HG03159 (cell line): ENCODE measurements around the gene DYRK1A.

Source experiments
- ATAC-seq: cut with Tn5 transposase; IDR thresholded peaks from one replicate; pipeline ENCODE4 v1.9.1; 2021; ENCODE audit warnings: mild to moderate bottlenecking, moderate library complexity; ENCODE audit not compliant: unreplicated experiment

The DYRK1A gene

DNA sequence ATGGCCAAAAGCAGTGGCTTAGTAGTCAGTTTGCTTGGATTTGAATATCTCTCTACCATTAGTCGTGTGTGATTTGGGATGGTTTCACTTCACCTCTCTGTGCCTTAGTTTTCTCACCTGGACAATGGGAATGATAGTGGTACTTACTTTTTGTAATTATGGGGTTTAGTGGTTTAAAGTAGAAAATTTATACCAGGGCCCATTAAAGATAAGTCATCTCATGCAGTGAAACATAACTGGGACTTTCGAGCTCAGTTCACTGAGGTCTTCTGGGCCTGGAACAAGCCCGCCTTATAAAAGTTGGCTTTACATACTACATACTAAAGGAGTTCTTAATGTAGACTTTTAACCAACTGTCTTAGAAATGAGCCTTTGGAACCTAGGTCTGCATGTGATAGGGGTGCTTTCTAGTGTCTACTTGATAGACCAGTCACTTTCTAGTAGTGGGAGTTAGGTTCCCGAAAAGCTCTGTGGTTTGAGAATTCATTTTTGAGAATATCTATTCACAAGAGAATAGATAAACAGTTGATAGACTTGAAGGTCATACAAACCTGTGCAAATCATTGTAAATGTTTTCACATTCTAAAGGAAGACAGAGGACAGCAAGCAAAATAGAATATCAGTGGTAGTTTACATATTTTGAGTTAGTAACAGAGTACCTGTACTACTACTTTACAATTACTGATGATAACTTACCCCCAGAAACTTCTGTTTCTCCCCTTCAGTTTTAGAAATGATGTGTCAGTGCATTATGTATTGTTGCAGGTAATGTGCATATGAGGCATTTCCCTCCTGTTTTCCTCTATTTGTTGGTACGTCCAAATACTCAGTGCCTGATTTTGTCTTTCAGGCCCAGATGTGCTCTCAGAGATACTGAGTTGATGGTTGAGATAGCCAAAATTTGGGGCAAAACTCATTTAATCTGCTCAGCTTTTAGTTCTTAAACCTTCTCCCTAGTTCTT lies 48.0 kb downstream of the DYRK1A start:
- no peak for ATAC-seq

DNA sequence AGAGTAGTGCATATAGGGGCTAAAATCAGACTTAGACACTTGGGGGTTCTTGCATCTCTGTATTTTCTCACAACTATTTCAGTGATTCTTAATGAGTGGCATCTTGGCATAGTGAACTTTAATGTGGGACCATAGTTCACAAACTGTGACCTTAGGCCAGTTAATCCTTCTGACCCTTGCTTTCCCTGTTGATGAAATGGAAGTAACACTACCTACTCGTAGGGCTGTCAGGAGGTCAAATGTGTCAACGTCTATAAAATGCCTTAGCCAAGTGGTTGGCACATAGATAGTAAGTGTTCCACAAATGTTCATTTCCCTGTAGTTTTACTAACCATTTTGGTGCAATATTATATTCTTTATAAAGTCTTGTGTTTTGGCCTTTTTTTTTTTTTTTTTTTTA lies 49.4 kb downstream of the DYRK1A start:
- ATAC-seq = no peak

DNA sequence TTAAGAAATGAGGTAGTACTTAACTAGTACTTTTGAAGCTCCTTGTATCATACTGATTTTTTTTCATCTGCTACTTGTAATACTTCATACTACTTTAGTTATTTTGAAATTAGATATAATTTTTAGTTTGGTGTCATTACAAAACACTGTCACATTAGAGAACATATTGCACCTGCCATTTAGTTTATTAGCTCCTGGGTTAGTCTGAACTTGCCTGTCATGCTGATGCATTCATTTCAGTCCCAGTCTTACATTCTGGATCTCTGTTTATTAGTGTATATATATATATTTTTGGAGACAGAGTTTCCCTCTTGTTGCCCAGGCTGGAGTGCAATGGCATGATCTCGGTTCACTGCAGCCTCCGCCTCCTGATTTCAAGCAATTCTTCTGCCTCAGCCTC lies 50.3 kb downstream of the DYRK1A start:
- ATAC-seq = no peak

DNA sequence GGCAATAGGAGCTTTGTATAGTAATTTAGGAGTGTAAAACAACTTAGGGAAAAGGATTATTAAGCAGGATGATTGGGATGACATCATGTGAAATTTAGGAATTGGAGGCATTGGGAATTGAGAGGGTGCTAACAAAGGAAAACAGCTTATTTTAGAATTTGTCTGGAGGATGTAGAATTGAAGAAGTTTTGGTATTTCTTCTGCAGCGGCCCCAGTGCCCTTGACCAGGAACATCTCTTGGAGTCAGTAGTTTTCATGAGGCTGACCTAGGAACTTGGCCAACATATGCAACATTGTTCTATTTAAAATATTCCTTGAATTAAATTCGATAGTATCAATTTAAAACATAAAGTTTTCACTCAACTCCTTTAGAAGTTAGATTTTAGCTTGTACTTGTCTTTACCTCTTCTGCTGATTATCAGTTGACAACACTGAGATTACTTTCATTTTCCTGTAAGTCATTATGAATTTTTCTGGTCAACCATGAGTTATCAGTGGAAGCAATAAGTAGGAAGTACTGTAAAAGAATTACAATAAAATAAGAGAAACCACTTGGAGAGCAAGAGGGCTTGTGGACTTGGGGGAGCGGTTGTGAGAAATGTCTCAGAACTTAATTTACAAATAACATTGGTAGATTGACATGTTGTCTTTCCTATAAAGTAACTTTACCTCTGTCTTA lies 52.8 kb downstream of the DYRK1A start:
- ATAC-seq = no peak

DNA sequence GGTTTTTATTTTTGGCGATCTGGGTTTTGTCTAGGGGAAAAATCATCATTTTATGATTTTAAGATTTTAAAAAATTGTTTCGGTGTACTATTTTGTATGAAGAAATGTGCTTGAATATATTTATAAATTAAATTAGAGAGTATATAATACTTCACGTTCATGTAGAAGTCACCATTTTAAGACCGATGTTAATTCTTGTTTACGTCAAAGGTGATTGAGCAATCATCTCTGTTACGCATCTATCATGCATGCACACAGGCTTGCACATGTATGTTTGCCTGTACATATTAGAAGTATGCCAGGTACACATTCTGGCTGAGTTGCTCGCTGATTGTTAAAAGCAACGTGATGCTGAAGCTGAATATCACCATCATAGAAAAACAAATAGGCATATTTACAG lies 54.7 kb downstream of the DYRK1A start:
- no peak for ATAC-seq

DNA sequence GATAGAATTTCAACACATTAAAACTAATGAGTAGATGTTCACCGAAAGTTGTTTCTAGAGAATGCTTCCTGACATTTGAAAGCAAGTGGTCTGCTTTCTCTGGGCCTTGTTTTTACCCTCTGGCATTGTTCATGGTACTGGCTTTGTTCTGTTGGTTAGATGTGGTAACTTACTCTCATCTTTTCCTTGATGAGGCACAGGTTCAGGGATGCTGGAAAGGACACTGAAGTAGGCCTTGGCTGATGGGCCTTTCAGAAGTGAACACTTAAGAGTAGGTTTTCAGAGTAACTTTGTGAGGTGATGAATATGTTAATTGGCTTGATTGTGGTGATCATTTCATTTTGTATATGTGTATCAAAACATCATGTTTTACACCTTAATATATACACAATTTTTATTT lies 55.8 kb downstream of the DYRK1A start:
- no peak for ATAC-seq

DNA sequence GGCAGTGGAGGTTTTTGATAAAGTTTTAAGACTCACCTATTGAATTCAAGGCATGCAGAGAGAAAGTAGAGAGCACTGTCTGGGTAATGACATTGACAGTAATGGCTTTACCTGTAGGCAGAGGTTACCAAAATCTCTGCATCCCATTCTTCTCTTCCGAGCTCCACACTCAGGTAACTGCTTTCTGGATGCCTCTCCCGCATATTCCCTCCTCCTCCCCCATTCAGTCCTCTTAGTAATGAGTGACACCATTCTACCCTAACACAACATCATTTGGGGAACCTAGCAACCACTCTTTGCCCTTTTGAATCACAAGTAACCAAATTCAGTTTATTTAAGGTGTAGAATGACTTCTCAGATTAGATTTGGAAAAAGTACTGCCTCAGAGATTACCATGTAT lies 56.5 kb downstream of the DYRK1A start:
- ATAC-seq = no peak

DNA sequence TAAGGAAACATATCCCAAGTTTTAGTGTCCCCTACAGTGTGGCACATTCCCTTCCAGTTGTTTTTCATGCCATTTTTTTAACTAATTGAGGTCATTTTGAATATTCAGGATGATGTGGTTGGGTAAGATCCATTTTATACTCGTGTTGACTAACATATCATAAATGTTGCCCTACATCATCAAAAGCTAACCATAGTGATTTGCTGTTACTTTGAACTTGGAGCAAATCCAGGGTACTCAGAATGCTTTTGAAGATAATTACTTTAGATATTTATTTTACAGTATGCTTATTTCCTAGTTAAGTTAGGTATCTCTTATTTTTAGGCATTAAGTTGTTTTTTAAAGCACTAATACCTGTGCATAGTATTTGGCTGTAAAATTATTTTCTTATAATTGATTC lies 57.8 kb downstream of the DYRK1A start:
- no peak for ATAC-seq

DNA sequence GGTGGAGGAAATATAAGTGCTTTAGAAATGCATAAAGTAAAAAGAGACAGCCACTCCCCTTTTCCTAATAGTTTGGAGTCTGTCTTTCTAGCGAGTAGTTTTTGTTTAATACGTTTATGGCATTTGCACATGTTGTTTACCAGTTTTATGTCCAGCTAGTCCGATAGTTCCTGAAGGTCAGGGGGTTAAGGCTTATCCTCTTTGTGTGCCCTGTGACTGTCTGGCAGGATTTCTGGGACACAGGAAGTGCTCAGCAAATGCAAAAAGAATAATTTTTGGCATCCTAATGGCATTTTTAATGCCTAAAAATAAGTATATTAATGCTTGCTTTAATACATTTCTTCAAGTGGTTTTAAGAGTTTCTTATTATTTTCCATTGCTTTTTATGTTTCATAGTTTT lies 58.4 kb downstream of the DYRK1A start:
- no peak for ATAC-seq

DNA sequence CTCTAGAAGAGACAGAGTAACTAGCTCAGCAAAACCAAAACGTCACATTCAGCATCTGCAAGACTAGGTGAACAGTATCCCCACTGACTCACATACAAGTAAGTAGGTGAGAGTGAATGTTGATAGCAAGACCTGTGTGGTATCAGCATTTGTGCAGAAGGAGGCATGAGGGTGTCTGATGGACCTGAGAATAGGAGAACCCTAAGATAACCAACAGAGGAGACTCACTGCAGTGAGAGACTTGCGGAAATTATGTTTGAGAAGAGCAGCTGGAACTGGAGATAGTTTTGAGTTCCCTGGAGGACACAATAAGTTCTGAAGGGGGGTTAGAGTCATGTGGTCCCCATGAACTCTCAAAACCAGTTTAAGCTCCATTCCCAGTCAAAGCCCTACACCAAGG lies 59.1 kb downstream of the DYRK1A start:
- ATAC-seq = no peak

DNA sequence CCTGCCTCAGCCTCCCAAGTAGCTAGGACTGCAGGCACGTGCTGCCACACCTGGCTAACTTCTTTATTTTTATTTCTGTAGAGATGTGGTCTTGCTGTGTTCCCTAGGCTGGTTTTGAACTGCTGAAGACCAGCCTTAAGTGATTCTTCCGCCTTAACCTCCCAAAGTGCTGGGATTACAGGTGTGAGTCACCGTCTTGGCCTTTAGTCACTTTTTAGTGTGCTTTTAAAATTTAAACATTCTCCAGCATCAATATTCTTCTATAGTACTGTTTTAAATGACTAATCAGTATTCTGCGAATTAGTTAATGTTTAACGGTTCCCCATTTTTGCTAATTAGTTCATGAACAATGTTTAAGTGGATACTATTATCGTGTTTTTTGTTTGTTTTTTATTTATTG lies 60.6 kb downstream of the DYRK1A start:
- ATAC-seq = no peak

DNA sequence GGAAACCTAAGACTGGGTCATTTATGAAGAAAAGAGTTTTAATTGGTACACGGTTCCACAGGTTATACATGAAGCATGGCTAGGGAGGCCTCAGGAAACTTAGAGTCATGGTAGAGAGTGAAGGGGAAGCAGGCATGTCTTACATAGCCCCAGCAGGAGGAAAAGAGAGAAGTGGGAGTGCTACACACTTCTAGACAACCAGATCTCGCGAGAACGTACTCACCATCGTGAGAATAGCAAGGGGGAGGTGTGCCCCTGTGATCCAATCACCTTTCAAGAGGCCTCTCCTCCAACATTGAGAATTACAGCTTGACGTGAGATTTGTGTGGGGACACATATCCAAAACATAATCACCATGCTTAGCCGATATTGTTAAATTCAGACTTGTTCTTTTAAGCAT lies 62.8 kb downstream of the DYRK1A start:
- no peak for ATAC-seq

DNA sequence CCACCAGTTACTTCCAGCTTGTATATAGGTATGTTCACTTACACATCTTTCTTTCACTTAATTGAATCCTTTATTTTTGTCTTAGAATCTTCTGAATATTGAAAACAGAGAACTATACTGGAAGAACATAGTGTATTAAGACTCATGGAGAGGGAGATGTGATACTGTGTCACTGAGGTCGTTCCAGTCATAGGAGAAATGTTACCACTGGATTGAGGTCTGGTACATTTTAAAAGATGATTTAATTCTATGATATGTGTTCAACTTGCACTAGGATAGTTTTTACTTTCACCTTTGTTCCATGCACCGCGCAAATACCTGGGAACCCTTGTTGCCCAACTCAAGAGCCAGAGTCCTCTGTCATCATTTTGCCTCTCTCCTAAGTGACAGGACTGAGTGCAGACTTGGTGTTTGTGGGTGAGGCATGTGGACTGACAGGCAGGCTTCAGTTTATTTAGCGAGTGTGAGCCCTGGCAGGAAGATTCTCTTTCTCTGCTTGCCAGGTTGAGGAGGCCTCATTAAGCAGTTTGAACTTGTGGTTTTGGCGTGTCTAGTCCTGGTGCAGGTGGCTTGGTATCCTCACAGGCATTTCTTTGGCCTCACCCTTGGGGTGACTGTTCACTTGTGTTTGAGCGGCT lies 63.7 kb downstream of the DYRK1A start:
- no peak for ATAC-seq

DNA sequence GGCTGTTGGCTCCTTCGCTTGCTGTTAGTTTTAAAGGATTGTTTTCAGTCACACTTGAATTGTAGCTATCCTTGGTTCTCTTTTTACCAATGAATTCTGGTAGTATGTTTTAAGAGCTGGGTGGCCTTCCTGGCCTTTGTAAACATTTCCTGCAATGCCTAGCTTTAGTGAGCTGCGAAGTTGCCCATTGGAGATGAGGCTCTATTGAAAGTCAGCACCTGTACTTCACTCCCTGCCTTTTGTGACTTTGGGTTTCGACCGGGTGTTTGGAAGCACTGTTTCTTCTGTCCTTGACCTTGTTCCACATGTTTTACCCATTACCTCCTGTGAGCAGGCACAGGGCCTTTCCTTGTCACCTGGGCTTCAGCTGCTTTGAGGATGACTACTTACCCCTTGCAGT lies 64.7 kb downstream of the DYRK1A start:
- ATAC-seq = no peak

DNA sequence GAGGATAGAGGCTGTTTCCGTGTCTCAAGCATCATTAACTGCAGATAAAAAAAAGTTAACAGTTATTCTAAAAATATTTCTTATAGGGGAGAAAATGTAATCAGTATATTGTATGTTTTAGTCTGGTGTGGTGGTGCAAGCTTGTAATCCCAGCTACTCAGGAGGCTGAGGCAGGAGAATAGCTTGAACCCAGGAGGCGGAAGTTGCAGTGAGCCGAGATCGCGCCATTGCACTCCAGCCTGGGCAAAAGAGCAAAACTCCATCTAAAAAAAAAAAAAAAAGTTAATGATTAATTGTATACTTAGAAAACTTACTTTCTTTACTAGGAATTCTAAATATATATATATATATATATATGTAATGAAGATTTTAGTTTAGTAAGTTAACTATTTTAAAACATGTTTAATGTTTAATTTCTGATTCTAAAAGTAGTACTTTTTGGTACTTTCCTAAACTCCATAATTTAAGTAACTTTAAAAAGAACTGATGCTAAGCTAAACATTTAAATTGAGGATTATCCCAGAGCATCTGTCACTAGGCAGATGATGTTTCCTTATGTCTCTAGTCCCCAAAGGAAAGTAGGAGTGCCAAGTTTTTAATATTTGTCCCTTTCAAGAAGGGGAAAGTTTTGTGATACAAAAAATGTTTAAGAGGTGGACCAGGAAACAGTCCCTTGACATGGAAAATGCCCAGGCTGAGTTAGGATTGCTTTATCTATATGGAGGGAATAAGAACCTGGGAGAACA lies 66.3 kb downstream of the DYRK1A start:
- no peak for ATAC-seq

DNA sequence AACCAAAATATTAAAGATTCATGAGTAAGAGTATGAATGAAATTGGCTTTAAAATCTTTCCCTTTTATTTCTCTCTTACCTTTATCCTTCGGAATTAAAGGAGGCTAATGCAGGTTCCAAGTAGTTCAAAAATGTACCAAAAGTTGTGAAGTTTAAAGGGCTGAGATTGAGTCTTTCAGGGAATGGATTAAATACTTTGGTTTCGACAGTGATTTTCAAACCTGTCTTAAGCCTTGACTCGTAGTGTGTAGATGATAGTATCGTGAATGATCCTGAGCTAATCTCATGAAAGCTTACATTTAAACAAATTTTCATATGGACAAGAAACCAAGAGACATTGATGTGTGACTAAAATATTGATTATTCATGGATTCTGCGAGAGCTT lies 66.9 kb downstream of the DYRK1A start:
- no peak for ATAC-seq

DNA sequence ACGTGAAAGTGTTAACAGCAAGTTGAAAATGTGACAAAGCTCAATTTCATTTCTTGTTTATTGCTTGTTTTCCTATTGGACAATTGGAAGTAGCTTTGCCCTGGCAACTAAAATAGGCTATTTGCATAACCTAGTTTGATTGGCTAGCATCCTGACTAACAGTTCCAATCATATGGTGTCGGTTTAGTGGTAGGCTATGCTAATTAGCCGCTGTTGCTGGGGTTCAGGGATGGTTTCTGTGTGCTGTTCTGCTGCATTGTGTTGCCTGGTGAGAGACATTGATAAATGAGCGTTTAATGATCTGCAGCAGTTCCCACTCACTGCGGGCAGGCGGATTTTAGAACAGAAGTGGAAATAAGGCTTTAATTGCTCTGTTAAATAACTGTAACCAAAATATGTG lies 68.5 kb downstream of the DYRK1A start:
- no peak for ATAC-seq

DNA sequence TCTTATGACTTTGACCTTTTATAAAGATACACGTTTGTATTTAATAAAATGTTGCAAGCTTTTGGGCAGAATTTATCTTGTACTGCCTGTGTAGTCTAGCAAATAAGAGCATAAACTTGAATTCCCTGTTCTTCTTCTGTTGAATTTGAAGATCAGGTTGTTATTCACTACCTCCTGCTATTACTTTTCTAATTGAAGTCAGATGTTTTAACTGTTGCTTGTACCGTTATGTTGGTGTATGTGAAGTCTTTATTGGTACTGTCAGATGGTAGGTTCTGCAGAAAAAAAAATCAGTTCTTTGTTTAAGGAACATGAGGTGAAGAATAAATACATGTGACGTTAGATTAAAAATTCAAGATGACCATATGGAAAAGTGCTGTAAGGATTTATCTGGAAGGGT lies 69.1 kb downstream of the DYRK1A start:
- ATAC-seq = no peak

DNA sequence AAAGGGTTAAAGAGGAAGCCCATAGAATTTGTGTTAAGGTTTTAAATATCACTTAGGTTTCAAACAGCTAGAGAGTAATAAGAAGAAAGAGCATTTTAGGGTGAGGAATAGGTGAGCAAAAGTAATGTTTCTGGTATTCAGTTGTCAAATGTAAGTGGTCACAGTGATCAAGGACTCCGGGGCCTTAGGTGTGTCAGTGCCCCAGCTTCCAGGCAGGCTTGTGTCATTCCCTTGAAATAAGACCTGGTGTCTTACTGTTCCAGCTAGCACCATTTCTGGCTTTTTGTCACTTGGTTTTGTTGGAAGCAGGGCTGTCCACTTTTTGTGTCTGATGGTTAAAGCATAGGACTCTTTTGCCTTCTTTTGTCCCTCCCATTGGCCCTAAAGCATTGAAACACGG lies 69.6 kb downstream of the DYRK1A start:
- no peak for ATAC-seq

DNA sequence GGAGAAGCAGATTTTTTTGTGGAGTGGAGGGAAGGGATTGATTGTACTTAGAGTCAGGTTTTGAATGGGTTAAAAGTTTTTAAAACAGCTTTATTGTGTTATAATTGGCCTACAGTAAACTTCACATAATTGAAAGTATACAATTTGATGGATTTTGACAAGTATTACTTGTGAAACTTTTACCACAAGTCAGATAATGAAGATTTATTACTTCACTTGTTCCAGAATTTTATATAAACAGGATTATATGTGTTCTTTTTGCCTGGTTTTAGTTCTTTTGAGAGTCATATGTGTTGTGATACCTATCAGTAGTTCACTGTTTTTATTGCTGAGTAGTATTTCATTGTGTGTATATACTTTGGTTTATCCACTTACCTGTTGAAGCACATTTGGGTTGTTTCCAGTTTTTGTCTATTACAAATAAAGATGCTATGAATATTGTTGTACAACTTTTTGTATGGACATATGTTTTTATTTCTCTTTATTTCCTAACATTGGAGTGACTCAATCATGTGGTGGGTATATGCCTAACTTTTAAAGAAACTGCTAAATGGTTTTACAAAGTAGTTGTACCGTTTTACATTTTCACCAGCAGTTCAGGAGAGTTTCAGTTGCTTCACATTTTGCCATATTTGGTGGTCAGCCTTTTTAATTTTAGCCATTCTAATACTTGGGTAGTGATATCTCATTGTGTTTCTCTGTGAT lies 71.0 kb downstream of the DYRK1A start:
- no peak for ATAC-seq

DNA sequence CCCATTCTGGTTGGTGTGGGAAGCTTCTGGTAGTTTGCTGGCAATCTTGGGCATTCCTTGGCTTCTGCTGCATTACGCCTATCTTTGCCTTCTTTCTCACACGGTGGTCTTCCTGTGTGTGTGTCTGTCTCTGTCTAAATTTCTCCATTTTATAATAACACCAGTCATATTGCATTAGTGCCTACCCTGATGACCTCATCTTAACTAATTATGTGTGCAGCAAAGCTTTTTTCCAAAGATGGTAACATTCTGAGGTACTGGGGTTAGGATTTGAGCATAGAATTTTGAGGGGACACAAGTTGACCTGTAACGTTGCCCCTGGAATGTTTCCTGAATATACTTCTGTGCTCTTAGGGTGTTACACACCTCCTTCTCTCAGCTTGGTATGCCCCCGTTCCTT lies 77.1 kb downstream of the DYRK1A start:
- no peak for ATAC-seq
